WTC11 (cell line): ENCODE measurements around the gene FOXC1. TPM values are rescaled to one million over a fixed set of nuclear protein-coding genes. Genes with fewer than 3 reads are reported as not detected.

ENCODE experiments used
- ATAC-seq: fragments of 200-7000 bp; cut with Tn5 transposase; 2 replicates; pipeline ENCODE4 v1.10.0; 2021; ENCODE audit warnings: mild to moderate bottlenecking, moderate library complexity
- CTCF ChIA-PET: fragments of 300-600 bp; sonication (Branson Sonifier 250); formaldehyde crosslinking; loops from one replicate; lab custom pipeline; 2021; ENCODE audit warnings: antibody characterized with exemption; lab: Charles Lee
- POLR2A ChIA-PET: fragments of 350-600 bp; sonication (Branson Sonifier 250); formaldehyde crosslinking; loops from one replicate; lab custom pipeline; 2021; ENCODE audit warnings: antibody characterized with exemption; lab: Charles Lee
- DNase-seq: peaks from one replicate; pipeline ENCODE4 v3.0.0; 2021; ENCODE audit warnings: low spot score
- H3K27ac Mint-ChIP-seq: 2 replicates; pipeline ENCODE4 v1.8.0; 2021; ENCODE audit warnings: mixed read lengths
- H3K27me3 Mint-ChIP-seq: 2 replicates; pipeline ENCODE4 v1.8.0; 2021; ENCODE audit warnings: low read depth, mild to moderate bottlenecking, moderate library complexity, mixed read lengths
- H3K36me3 Mint-ChIP-seq: 2 replicates; pipeline ENCODE4 v1.8.0; 2021; ENCODE audit warnings: mixed read lengths
- H3K4me1 Mint-ChIP-seq: 2 replicates; pipeline ENCODE4 v1.8.0; 2022; ENCODE audit warnings: mixed read lengths
- H3K4me3 Mint-ChIP-seq: 2 replicates; pipeline ENCODE4 v1.8.0; 2021; ENCODE audit warnings: mild to moderate bottlenecking, moderate library complexity, mixed read lengths
- H3K9me3 Mint-ChIP-seq: 2 replicates; pipeline ENCODE4 v1.8.0; 2021; ENCODE audit warnings: mixed read lengths
- CREB1 ChIP-seq: sonication (generic); formaldehyde crosslinking; IDR thresholded peaks from 2 replicates; pipeline ENCODE4 v1.8.0; 2023; ENCODE audit warnings: mild to moderate bottlenecking, missing genetic modification reagents
- EMX1 ChIP-seq: fragments of 250-450 bp; sonication (Bioruptor Pico); IDR thresholded peaks from 2 replicates; pipeline ENCODE4 v1.8.0; 2021; ENCODE audit warnings: mild to moderate bottlenecking
- FOXK1 ChIP-seq: sonication (generic); formaldehyde crosslinking; IDR thresholded peaks from 2 replicates; pipeline ENCODE4 v1.8.0; 2022; ENCODE audit warnings: mild to moderate bottlenecking, moderate library complexity, missing genetic modification reagents
- GRHL2 ChIP-seq: fragments of 250-450 bp; sonication (Bioruptor Pico); IDR thresholded peaks from 2 replicates; pipeline ENCODE4 v1.8.0; 2022; ENCODE audit warnings: mild to moderate bottlenecking, moderate library complexity; ENCODE audit not compliant: insufficient replicate concordance, severe bottlenecking
- KAT7 ChIP-seq: sonication (generic); formaldehyde crosslinking; IDR thresholded peaks from 2 replicates; pipeline ENCODE4 v1.8.1; 2023; ENCODE audit warnings: missing genetic modification reagents, mild to moderate bottlenecking, borderline replicate concordance
- MLX ChIP-seq: sonication (generic); formaldehyde crosslinking; IDR thresholded peaks from 2 replicates; pipeline ENCODE4 v1.8.1; 2023; ENCODE audit warnings: mild to moderate bottlenecking, missing genetic modification reagents, moderate library complexity
- MXD4 ChIP-seq: fragments of 250-450 bp; sonication (Bioruptor Pico); IDR thresholded peaks from 2 replicates; pipeline ENCODE4 v1.8.0; 2021; ENCODE audit warnings: mild to moderate bottlenecking, moderate library complexity, borderline replicate concordance
- MYBL2 ChIP-seq: sonication (generic); formaldehyde crosslinking; IDR thresholded peaks from 2 replicates; pipeline ENCODE4 v1.8.1; 2023; ENCODE audit warnings: mild to moderate bottlenecking, moderate library complexity, missing genetic modification reagents
- NFE2L1 ChIP-seq: sonication (generic); formaldehyde crosslinking; IDR thresholded peaks from 2 replicates; pipeline ENCODE4 v1.8.1; 2023; ENCODE audit warnings: missing genetic modification reagents
- NR2C2 ChIP-seq: sonication (generic); formaldehyde crosslinking; IDR thresholded peaks from 2 replicates; pipeline ENCODE4 v1.8.0; 2022; ENCODE audit warnings: mild to moderate bottlenecking, missing genetic modification reagents
- SMAD3 ChIP-seq: sonication (generic); formaldehyde crosslinking; IDR thresholded peaks from 2 replicates; pipeline ENCODE4 v1.8.0; 2022; ENCODE audit warnings: missing genetic modification reagents, mild to moderate bottlenecking, borderline replicate concordance
- SP1 ChIP-seq: sonication (generic); formaldehyde crosslinking; conservative IDR thresholded peaks from 2 replicates; pipeline ENCODE4 v1.8.1; 2022; ENCODE audit warnings: missing genetic modification reagents
- TCF7 ChIP-seq: sonication (generic); formaldehyde crosslinking; IDR thresholded peaks from 2 replicates; pipeline ENCODE4 v1.8.0; 2022; ENCODE audit warnings: mild to moderate bottlenecking, low read depth, missing genetic modification reagents, moderate library complexity
- TEAD1 ChIP-seq: sonication (generic); formaldehyde crosslinking; IDR thresholded peaks from 2 replicates; pipeline ENCODE4 v1.8.0; 2022; ENCODE audit warnings: mild to moderate bottlenecking, missing genetic modification reagents
- TP53 ChIP-seq: sonication (generic); formaldehyde crosslinking; IDR thresholded peaks from 2 replicates; pipeline ENCODE4 v1.8.1; 2023; ENCODE audit warnings: mild to moderate bottlenecking, missing genetic modification reagents
- USF1 ChIP-seq: sonication (generic); formaldehyde crosslinking; IDR thresholded peaks from 2 replicates; pipeline ENCODE4 v1.8.0; 2022; ENCODE audit warnings: mild to moderate bottlenecking, missing genetic modification reagents
- USF2 ChIP-seq: sonication (generic); formaldehyde crosslinking; IDR thresholded peaks from 2 replicates; pipeline ENCODE4 v1.8.1; 2023; ENCODE audit warnings: mild to moderate bottlenecking, missing genetic modification reagents, moderate library complexity
- ZBTB21 ChIP-seq: sonication (generic); formaldehyde crosslinking; IDR thresholded peaks from 2 replicates; pipeline ENCODE4 v1.8.1; 2023; ENCODE audit warnings: mild to moderate bottlenecking, missing genetic modification reagents, borderline replicate concordance
- ZNF138 ChIP-seq: sonication (generic); formaldehyde crosslinking; conservative IDR thresholded peaks from 2 replicates; pipeline ENCODE4 v1.8.1; 2022; ENCODE audit warnings: mild to moderate bottlenecking, moderate library complexity, missing genetic modification reagents
- ZNF219 ChIP-seq: sonication (generic); formaldehyde crosslinking; IDR thresholded peaks from 2 replicates; pipeline ENCODE4 v1.8.0; 2023; ENCODE audit warnings: missing genetic modification reagents, mild to moderate bottlenecking, borderline replicate concordance
- ZNF232 ChIP-seq: sonication (generic); formaldehyde crosslinking; IDR thresholded peaks from 2 replicates; pipeline ENCODE4 v1.8.0; 2022; ENCODE audit warnings: mild to moderate bottlenecking, missing genetic modification reagents
- ZNF263 ChIP-seq: sonication (generic); formaldehyde crosslinking; IDR thresholded peaks from 2 replicates; pipeline ENCODE4 v1.8.1; 2022; ENCODE audit warnings: low read depth, mild to moderate bottlenecking, moderate library complexity, missing genetic modification reagents
- ZNF281 ChIP-seq: sonication (generic); formaldehyde crosslinking; IDR thresholded peaks from 2 replicates; pipeline ENCODE4 v1.8.0; 2023; ENCODE audit warnings: mild to moderate bottlenecking, missing genetic modification reagents
- ZNF423 ChIP-seq: fragments of 250-450 bp; sonication (Bioruptor Pico); IDR thresholded peaks from 2 replicates; pipeline ENCODE4 v2.1.2; 2022; ENCODE audit warnings: mild to moderate bottlenecking, moderate library complexity
- ZSCAN18 ChIP-seq: fragments of 250-450 bp; sonication (Bioruptor Pico); IDR thresholded peaks from 2 replicates; pipeline ENCODE4 v2.1.2; 2022; ENCODE audit warnings: mild to moderate bottlenecking, moderate library complexity
- total RNA-seq: library from RNA; stranded (reverse); gene quantifications from 3 replicates; pipeline ENCODE4 v1.2.3, GENCODE V29; 2021

Gene FOXC1
- total RNA-seq, 1 experiment from 2014 or later = 10.7 TPM

- no peak for TF ChIP-seq FOXK1 (CRISPR knock-in tag)
- no peak for TF ChIP-seq NFE2L1 (CRISPR knock-in tag)
- TF ChIP-seq GRHL2 (CRISPR knock-in tag) = no peak
- no peak for TF ChIP-seq SP1
Observed at GRCh38 chr6:1623769-1624057, 14.0 kb downstream of the FOXC1 start (continued).

- peak; percentile 2; the same call in 1 of the 2 replicates for TF ChIP-seq ZNF423
- TF ChIP-seq TP53 (CRISPR knock-in tag) = no peak
- Mint-ChIP-seq H3K27ac (no peak overlapping the region), H3K36me3 (no peaks in the 10 kb centered on the region), H3K4me1 (peaks cover 27% of the 10 kb centered on the region), H3K9me3 (no peaks in the 10 kb centered on the region), H3K4me3 (peak overlapping the region; percentile 63), H3K27me3 (peaks cover 99% of the 10 kb centered on the region)
- ATAC-seq = peak; percentile 7
- ChIA-PET POLR2A (interaction anchor here (0.6 to 0.9 kb wide), 3 partner anchors 9 to 17 kb away, joined by 3 read pairs; no protein-coding TSS in a partner anchor), CTCF (interaction anchor here (0.6 to 3.5 kb wide), 6 partner anchors 13 to 730 kb away, joined by 3 to 19 read pairs (median 4); no protein-coding TSS in a partner anchor)
- DNase-seq = peak; percentile 51
Observed at GRCh38 chr6:1624058-1624850, 14.5 kb downstream of the FOXC1 start.

GRCh38 chr6:1624851-1625781 lies 15.4 kb downstream of the FOXC1 start:
- Mint-ChIP-seq H3K4me1 (peaks cover 28% of the 10 kb centered on the region), H3K4me3 (peak overlapping the region; percentile 63), H3K9me3 (no peaks in the 10 kb centered on the region), H3K27me3 (peaks cover 97% of the 10 kb centered on the region), H3K27ac (no peak overlapping the region), H3K36me3 (no peaks in the 10 kb centered on the region)
- DNase-seq (no peak), ATAC-seq (peak; percentile 8)
- POLR2A ChIA-PET = interaction anchor here (0.5 to 0.9 kb wide), 4 partner anchors 10 to 309 kb away, joined by 3 read pairs; no protein-coding TSS in a partner anchor
- CTCF ChIA-PET = interaction anchor here (0.6 to 3.5 kb wide), 7 partner anchors 14 to 729 kb away, joined by 3 to 19 read pairs (median 4); no protein-coding TSS in a partner anchor
- TF ChIP-seq ZBTB21 (no peak), USF2 (no peak), ZNF263 (no peak), KAT7 (no peak), EMX1 (no peak), MLX (CRISPR knock-in tag) (no peak), TCF7 (CRISPR knock-in tag) (no peak), ZNF219 (no peak), TEAD1 (no peak), ZSCAN18 (CRISPR knock-in tag) (no peak), TP53 (CRISPR knock-in tag) (no peak), NR2C2 (no peak), MYBL2 (no peak), ZNF138 (no peak), ZNF232 (CRISPR knock-in tag) (no peak), MXD4 (no peak), SMAD3 (CRISPR knock-in tag) (no peak), USF1 (CRISPR knock-in tag) (no peak), ZNF281 (CRISPR knock-in tag) (no peak), CREB1 (CRISPR knock-in tag) (no peak)
